ENCODE data around the gene TMEM267. TPM values are rescaled to one million over a fixed set of nuclear protein-coding genes. Genes with fewer than 3 reads are reported as not detected.

The TMEM267 gene
- total RNA-seq, 2 experiments from 2014 or later, result 7.1 to 9.6 TPM

DNA sequence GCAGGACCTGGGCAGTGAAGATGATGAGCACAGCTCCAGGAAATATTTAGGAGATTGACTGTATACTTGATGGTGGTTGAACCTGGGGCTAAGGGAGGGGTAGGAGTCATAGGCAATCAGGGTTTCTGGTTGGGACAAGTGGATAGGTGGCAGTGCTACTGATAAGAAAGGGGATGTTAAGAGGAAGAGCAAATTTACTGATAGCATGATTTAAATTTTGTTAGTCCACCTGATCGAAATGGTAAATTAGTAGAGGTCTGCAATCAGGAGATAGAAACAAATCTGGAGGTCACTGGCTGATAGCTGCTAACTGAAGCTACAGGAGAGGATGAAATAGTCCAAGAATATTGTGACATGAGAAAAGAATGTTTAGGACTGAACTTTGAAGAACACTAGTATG, 37.0 kb upstream of the TMEM267 start:
- DNase-seq (no peak), ATAC-seq (ENCODE audit: poor library complexity) (no peak)
- Mint-ChIP-seq H3K4me1 (ENCODE audit: low read depth) (peaks cover 2% of the 10 kb centered on the region), H3K4me3 (no peak overlapping the region), H3K9me3 (no peaks in the 10 kb centered on the region), H3K36me3 (ENCODE audit: low read depth) (peaks cover 26% of the 10 kb centered on the region), H3K27me3 (no peaks in the 10 kb centered on the region), H3K27ac (no peak overlapping the region)
- Histone ChIP-seq H3K36me3 (ENCODE audit: insufficient read depth, low read length) (peaks cover 10% of the 10 kb centered on the region), H3K9me3 (ENCODE audit: control insufficient read depth in 1 of 2, insufficient read depth in 1 of 2, low read length in 2 of 2) (no peaks in the 10 kb centered on the region), H3K27me3 (ENCODE audit: control insufficient read depth in 1 of 2, insufficient read depth in 2 of 2, low read length in 2 of 2) (no peaks in the 10 kb centered on the region), H3K4me3 (ENCODE audit: low read length) (no peak overlapping the region), H3K27ac (ENCODE audit: low read depth in 1 of 2, low read length in 2 of 2) (no peak overlapping the region), H3K4me1 (ENCODE audit: insufficient read depth, low read length) (peaks cover 2% of the 10 kb centered on the region)
- TF ChIP-seq, protein P1, sequence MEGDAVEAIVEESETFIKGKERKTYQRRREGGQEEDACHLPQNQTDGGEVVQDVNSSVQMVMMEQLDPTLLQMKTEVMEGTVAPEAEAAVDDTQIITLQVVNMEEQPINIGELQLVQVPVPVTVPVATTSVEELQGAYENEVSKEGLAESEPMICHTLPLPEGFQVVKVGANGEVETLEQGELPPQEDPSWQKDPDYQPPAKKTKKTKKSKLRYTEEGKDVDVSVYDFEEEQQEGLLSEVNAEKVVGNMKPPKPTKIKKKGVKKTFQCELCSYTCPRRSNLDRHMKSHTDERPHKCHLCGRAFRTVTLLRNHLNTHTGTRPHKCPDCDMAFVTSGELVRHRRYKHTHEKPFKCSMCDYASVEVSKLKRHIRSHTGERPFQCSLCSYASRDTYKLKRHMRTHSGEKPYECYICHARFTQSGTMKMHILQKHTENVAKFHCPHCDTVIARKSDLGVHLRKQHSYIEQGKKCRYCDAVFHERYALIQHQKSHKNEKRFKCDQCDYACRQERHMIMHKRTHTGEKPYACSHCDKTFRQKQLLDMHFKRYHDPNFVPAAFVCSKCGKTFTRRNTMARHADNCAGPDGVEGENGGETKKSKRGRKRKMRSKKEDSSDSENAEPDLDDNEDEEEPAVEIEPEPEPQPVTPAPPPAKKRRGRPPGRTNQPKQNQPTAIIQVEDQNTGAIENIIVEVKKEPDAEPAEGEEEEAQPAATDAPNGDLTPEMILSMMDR (IDR thresholded peaks at IDR 0.05), result no peak
- intact Hi-C loops (cut with DNase I, micrococcal nuclease), result no loop called here
- POLR2A ChIA-PET, result no interaction called here
- CTCF ChIA-PET, result no interaction called here

DNA sequence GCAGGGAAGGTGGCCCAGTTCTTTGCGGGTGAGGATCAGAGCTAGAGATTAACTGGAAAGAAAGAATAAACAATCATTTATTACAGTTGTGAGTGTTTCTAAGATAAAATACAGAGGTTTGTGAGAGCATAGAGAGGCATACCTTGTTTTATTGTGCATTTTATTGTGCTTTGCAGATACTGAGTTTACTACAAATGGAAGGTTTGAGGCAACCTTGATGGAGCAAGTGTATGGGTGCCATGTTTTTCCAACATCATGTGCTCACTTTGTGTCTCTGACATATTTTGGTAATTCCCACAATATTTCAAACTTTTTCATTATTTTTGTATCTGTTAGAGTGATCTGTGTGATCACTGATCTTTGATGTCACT, 32.0 kb upstream of the TMEM267 start:
- H3K27me3 ChIP-seq (ENCODE audit: control insufficient read depth in 1 of 2, insufficient read depth in 2 of 2, low read length in 2 of 2), result no peaks in the 10 kb centered on the region
- peak in 1 of 14 experiments; percentile 8 for DNase-seq
- H3K4me3 ChIP-seq (ENCODE audit: low read length), result peak overlapping the region; percentile 63
- intact Hi-C loops (cut with DNase I, micrococcal nuclease), result loop anchor here (1.0 to 10.0 kb wide), 6 partner anchors 31 to 201 kb away; partner anchors contain the start of genes HMGCS1 (in 1 of the 2), NNT (in 1 of the 2), PAIP1 (in 1 of the 2) and TMEM267 (in 1 of the 2)
- Mint-ChIP-seq H3K4me1 (ENCODE audit: low read depth) (peaks cover 29% of the 10 kb centered on the region), H3K27me3 (no peaks in the 10 kb centered on the region), H3K27ac (peak overlapping the region; percentile 92), H3K9me3 (no peaks in the 10 kb centered on the region), H3K4me3 (peak overlapping the region; percentile 92), H3K36me3 (ENCODE audit: low read depth) (peaks cover 8% of the 10 kb centered on the region)
- ChIA-PET CTCF (interaction anchor here (1.0 to 3.0 kb wide), 2 partner anchors 31 to 41 kb away, joined by 3 to 30 read pairs; partner anchors contain the start of genes PAIP1 and TMEM267), POLR2A (interaction anchor here (0.6 to 2.2 kb wide), 7 partner anchors 10 to 498 kb away, joined by 3 to 101 read pairs (median 4); partner anchors contain the start of genes HMGCS1 and TMEM267)
- H3K36me3 ChIP-seq (ENCODE audit: insufficient read depth, low read length), result no peaks in the 10 kb centered on the region
- peaks cover 10% of the 10 kb centered on the region for H3K4me1 ChIP-seq (ENCODE audit: insufficient read depth, low read length)
- H3K9me3 ChIP-seq (ENCODE audit: control insufficient read depth in 1 of 2, insufficient read depth in 1 of 2, low read length in 2 of 2), result no peaks in the 10 kb centered on the region
- TF ChIP-seq, protein P1 (IDR thresholded peaks at IDR 0.05), result no peak
- no peak for ATAC-seq (ENCODE audit: poor library complexity)
- H3K27ac ChIP-seq (ENCODE audit: low read depth in 1 of 2, low read length in 2 of 2), result no peak overlapping the region

DNA sequence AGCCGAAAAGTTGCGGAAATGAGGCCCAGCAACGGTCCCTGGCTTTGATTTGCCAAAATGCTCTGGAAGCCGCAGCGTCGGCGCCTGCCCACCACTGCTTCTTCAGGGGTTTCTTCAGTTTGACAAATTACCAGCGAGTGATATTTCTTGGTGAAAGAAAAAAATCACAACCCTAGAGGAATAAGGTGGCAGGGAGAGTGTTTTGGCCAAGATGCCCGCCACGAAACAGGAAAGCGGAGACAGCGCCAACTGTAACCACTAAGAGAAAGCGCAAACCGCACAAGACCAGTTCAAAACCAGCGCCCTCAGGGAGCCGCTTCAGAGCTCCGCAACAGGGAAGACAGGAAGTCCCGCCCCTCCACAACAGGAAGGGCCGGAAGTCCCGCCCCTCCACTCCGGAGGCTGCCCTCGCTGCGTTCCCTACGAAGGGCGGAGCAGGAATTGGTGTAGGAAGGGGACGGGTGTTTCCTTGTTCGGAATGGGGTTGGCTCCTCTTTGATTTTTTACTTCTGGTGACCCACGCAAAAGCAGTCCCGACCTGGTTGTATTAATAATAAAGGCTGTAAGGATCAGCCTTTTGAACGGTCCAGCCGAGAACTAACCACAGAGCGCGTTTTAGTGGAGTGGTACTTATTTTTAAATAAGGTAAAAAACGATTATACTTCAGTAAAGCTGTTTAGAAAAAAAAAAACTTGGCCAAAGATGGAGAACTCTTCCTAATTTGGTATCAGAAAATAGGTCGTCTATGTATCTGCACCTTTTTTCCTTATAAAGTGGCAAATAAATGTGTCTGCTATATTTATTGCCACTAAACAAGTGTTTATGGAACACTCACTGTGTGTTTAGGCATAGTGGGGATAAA, 31.4 kb upstream of the TMEM267 start, which contains the start of gene C5orf34:
Gene C5orf34 (minus strand): TSS at position 333 of the 862 bp plus-strand sequence. CDS start 5,809 bp downstream, outside the sequence.
- DNase-seq (peak; percentile 88 to 98 (median 93)), ATAC-seq (ENCODE audit: poor library complexity) (peak; percentile 87)
- Mint-ChIP-seq H3K4me1 (ENCODE audit: low read depth) (peaks cover 29% of the 10 kb centered on the region), H3K4me3 (peak within 1 kb of the TSS; percentile 92), H3K9me3 (no peaks in the 10 kb centered on the region), H3K27ac (peak within 1 kb of the TSS; percentile 92), H3K27me3 (no peaks in the 10 kb centered on the region), H3K36me3 (ENCODE audit: low read depth) (peaks cover 8% of the 10 kb centered on the region)
- intact Hi-C loops (cut with DNase I, micrococcal nuclease), result loop anchor here (1.0 to 10.0 kb wide), 5 partner anchors 31 to 200 kb away; partner anchors contain the start of genes HMGCS1 (in 1 of the 2), NNT (in 1 of the 2), PAIP1 (in 1 of the 2) and TMEM267 (in 1 of the 2)
- no peaks in the 10 kb centered on the region for H3K27me3 ChIP-seq (ENCODE audit: control insufficient read depth in 1 of 2, insufficient read depth in 2 of 2, low read length in 2 of 2)
- CTCF ChIA-PET, result interaction anchor here (0.6 to 3.0 kb wide), 3 partner anchors 14 to 42 kb away, joined by 3 to 30 read pairs (median 3); partner anchors contain the start of genes PAIP1 and TMEM267
- POLR2A ChIA-PET, result interaction anchor here (0.6 to 2.2 kb wide), 18 partner anchors 9 to 1535 kb away, joined by 3 to 101 read pairs (median 4); partner anchors contain the start of genes HMGCS1, NNT, TMEM267 and ZNF131
- H3K4me1 ChIP-seq (ENCODE audit: insufficient read depth, low read length), result peaks cover 10% of the 10 kb centered on the region
- TF ChIP-seq, protein P1 (IDR thresholded peaks at IDR 0.05), result no peak
- H3K4me3 ChIP-seq (ENCODE audit: low read length), result peak within 1 kb of the TSS; percentile 63
- peak within 1 kb of the TSS; percentile 75 to 92 for H3K27ac ChIP-seq (ENCODE audit: low read depth in 1 of 2, low read length in 2 of 2)
- H3K9me3 ChIP-seq (ENCODE audit: control insufficient read depth in 1 of 2, insufficient read depth in 1 of 2, low read length in 2 of 2), result no peaks in the 10 kb centered on the region
- H3K36me3 ChIP-seq (ENCODE audit: insufficient read depth, low read length), result no peaks in the 10 kb centered on the region
